HepG2 (cell line): ENCODE data around the gene CXADR. TPM values are rescaled to one million over a fixed set of nuclear protein-coding genes. Genes with fewer than 3 reads are reported as not detected.
A peak's percentile ranks its signal among the peaks of the same experiment; 100 is the strongest.

ENCODE experiments used
- ATF7 ChIP-seq, 2 experiments: fragments of 450-650 bp in 1 of 2; sonication (generic) in 1 of 2; formaldehyde crosslinking in 1 of 2; IDR thresholded peaks; 2 replicates each; pipeline versions ENCODE4 v1.4.0 to v1.6.1; 2016 to 2020; ENCODE audit warnings: antibody characterized with exemption in 1 of 2, mild to moderate bottlenecking in 1 of 2, missing genetic modification reagents in 1 of 2
- THAP11 ChIP-seq: IDR thresholded peaks from 2 replicates; pipeline ENCODE4 v1.6.1; 2016; ENCODE audit warnings: missing biosample characterization, missing genetic modification reagents
- YEATS2 ChIP-seq: sonication (generic); formaldehyde crosslinking; IDR thresholded peaks from 2 replicates; pipeline ENCODE4 v1.4.0; 2020; ENCODE audit warnings: missing genetic modification reagents, borderline replicate concordance
- ZNF33A ChIP-seq: sonication (generic); formaldehyde crosslinking; IDR thresholded peaks from 2 replicates; pipeline ENCODE4 v1.5.1; 2020; ENCODE audit warnings: missing genetic modification reagents, mild to moderate bottlenecking, moderate library complexity, borderline replicate concordance
- ZNF510 ChIP-seq: sonication (generic); formaldehyde crosslinking; IDR thresholded peaks from 2 replicates; pipeline ENCODE4 v1.4.0; 2020; ENCODE audit warnings: low read depth, mild to moderate bottlenecking, missing genetic modification reagents
- polyA plus RNA-seq, 8 experiments: library from polyadenylated mRNA; depleted of rRNA in 3 of 8; stranded (reverse) in 7 of 8; unstranded in 1 of 8; fragments of >200 nt; fragmentation: Illumina TruSeq in 4 of 8; extraction: Trizol in 4 of 8; gene quantifications; 2 replicates each; pipeline versions ENCODE4 v1.2.1 to v1.2.3, GENCODE V29; 2011 to 2016; ENCODE audit warnings: low read depth in 4 of 8, missing spikeins in 1 of 8, mixed read lengths in 1 of 8; ENCODE audit not compliant: insufficient read depth in 1 of 8
- total RNA-seq, 5 experiments: library from RNA; depleted of rRNA; stranded (reverse); fragments of >200 nt; fragmentation: Illumina TruSeq; extraction: Trizol; gene quantifications; 2 replicates each; pipeline ENCODE4 v1.2.3, GENCODE V29; 2016; ENCODE audit warnings: low read depth in 1 of 5
- TF ChIP-seq, protein P1 (sequence below): sonication (generic); formaldehyde crosslinking; IDR thresholded peaks from 2 replicates; pipeline ENCODE4 v1.5.0; 2020; ENCODE audit warnings: mild to moderate bottlenecking, missing genetic modification reagents, borderline replicate concordance
- TF ChIP-seq, protein P2 (sequence below): sonication (generic); formaldehyde crosslinking; conservative IDR thresholded peaks from 2 replicates; pipeline ENCODE4 v1.8.0; 2022; ENCODE audit warnings: missing genetic modification reagents
- TF ChIP-seq, protein P3 (sequence below): sonication (generic); formaldehyde crosslinking; IDR thresholded peaks from 2 replicates; pipeline ENCODE4 v1.5.0; 2020; ENCODE audit warnings: mild to moderate bottlenecking, missing genetic modification reagents, borderline replicate concordance
- TF ChIP-seq, protein P4 (sequence below): sonication (generic); formaldehyde crosslinking; IDR thresholded peaks from 2 replicates; pipeline ENCODE4 v1.4.0; 2020; ENCODE audit warnings: mild to moderate bottlenecking, missing genetic modification reagents
- TF ChIP-seq, protein P5 (sequence below): sonication (generic); formaldehyde crosslinking; IDR thresholded peaks from 2 replicates; pipeline ENCODE4 v1.8.1; 2022; ENCODE audit warnings: low read depth, mild to moderate bottlenecking, missing genetic modification reagents

CXADR gene
- total and polyA plus RNA-seq, 2 of the 13 experiments (the other 11 are each of a cell fraction or from before 2014, with no cell fraction given) = 86.8 to 110 TPM

DNA sequence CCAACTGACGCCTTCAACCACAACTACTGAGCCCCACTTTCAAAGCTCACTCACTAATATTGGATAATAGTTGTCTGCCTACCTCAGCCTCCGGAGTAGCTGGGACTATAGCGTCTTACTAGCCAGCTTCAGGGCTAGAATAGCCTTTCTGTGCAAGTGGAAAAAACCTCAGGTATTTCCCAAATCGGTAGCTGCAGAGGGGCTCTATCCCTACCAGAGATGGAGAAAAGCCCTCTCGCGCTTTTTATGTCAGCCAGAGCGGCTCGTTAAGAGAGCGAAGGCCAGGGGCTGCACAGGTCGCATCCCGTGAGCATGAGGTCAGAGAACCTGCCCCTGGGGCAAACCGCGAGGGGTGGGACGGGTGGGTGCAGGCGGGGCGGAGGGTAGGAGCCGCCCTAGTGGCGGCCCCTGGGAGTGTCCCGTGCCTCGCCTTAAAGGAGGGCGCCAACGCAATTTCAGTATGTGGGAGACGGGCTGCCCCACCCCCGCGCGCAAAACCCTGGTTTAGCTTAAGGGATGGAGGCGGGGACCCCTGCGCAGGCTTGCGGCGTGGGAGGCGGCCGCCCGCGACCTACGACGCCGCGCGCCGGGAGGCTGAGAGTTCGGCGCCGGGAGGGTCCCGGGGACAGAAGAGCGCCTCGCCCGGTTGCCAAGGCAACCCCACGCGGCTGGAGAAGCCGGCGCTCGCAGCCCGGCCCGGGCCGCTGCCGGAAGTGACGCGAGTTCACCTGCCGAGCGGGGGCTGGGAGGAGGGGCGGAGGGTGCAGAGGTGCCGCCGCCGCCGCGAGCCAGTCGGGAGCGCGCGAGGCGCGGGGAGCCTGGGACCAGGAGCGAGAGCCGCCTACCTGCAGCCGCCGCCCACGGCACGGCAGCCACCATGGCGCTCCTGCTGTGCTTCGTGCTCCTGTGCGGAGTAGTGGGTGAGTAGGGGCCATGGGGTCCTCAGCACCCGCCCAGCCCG is at the start of gene CXADR (continued):
- TF ChIP-seq, protein P1, sequence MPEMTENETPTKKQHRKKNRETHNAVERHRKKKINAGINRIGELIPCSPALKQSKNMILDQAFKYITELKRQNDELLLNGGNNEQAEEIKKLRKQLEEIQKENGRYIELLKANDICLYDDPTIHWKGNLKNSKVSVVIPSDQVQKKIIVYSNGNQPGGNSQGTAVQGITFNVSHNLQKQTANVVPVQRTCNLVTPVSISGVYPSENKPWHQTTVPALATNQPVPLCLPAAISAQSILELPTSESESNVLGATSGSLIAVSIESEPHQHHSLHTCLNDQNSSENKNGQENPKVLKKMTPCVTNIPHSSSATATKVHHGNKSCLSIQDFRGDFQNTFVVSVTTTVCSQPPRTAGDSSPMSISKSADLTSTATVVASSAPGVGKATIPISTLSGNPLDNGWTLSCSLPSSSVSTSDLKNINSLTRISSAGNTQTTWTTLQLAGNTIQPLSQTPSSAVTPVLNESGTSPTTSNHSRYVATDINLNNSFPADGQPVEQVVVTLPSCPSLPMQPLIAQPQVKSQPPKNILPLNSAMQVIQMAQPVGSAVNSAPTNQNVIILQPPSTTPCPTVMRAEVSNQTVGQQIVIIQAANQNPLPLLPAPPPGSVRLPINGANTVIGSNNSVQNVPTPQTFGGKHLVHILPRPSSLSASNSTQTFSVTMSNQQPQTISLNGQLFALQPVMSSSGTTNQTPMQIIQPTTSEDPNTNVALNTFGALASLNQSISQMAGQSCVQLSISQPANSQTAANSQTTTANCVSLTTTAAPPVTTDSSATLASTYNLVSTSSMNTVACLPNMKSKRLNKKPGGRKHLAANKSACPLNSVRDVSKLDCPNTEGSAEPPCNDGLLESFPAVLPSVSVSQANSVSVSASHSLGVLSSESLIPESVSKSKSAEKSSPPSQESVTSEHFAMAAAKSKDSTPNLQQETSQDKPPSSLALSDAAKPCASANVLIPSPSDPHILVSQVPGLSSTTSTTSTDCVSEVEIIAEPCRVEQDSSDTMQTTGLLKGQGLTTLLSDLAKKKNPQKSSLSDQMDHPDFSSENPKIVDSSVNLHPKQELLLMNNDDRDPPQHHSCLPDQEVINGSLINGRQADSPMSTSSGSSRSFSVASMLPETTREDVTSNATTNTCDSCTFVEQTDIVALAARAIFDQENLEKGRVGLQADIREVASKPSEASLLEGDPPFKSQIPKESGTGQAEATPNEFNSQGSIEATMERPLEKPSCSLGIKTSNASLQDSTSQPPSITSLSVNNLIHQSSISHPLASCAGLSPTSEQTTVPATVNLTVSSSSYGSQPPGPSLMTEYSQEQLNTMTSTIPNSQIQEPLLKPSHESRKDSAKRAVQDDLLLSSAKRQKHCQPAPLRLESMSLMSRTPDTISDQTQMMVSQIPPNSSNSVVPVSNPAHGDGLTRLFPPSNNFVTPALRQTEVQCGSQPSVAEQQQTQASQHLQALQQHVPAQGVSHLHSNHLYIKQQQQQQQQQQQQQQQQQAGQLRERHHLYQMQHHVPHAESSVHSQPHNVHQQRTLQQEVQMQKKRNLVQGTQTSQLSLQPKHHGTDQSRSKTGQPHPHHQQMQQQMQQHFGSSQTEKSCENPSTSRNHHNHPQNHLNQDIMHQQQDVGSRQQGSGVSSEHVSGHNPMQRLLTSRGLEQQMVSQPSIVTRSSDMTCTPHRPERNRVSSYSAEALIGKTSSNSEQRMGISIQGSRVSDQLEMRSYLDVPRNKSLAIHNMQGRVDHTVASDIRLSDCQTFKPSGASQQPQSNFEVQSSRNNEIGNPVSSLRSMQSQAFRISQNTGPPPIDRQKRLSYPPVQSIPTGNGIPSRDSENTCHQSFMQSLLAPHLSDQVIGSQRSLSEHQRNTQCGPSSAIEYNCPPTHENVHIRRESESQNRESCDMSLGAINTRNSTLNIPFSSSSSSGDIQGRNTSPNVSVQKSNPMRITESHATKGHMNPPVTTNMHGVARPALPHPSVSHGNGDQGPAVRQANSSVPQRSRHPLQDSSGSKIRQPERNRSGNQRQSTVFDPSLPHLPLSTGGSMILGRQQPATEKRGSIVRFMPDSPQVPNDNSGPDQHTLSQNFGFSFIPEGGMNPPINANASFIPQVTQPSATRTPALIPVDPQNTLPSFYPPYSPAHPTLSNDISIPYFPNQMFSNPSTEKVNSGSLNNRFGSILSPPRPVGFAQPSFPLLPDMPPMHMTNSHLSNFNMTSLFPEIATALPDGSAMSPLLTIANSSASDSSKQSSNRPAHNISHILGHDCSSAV (CRISPR knock-in tag) = no peak
- peak; percentile 76 for TF ChIP-seq THAP11
- TF ChIP-seq ATF7 (IDR thresholded peaks at IDR 0.05) = no peak
- TF ChIP-seq ATF7 (CRISPR knock-in tag; IDR thresholded peaks at IDR 0.05) = no peak
- TF ChIP-seq, protein P2, sequence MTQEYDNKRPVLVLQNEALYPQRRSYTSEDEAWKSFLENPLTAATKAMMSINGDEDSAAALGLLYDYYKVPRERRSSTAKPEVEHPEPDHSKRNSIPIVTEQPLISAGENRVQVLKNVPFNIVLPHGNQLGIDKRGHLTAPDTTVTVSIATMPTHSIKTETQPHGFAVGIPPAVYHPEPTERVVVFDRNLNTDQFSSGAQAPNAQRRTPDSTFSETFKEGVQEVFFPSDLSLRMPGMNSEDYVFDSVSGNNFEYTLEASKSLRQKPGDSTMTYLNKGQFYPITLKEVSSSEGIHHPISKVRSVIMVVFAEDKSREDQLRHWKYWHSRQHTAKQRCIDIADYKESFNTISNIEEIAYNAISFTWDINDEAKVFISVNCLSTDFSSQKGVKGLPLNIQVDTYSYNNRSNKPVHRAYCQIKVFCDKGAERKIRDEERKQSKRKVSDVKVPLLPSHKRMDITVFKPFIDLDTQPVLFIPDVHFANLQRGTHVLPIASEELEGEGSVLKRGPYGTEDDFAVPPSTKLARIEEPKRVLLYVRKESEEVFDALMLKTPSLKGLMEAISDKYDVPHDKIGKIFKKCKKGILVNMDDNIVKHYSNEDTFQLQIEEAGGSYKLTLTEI (CRISPR knock-in tag) = no peak
- no peak for TF ChIP-seq ZNF33A (CRISPR knock-in tag)
- TF ChIP-seq, protein P3, sequence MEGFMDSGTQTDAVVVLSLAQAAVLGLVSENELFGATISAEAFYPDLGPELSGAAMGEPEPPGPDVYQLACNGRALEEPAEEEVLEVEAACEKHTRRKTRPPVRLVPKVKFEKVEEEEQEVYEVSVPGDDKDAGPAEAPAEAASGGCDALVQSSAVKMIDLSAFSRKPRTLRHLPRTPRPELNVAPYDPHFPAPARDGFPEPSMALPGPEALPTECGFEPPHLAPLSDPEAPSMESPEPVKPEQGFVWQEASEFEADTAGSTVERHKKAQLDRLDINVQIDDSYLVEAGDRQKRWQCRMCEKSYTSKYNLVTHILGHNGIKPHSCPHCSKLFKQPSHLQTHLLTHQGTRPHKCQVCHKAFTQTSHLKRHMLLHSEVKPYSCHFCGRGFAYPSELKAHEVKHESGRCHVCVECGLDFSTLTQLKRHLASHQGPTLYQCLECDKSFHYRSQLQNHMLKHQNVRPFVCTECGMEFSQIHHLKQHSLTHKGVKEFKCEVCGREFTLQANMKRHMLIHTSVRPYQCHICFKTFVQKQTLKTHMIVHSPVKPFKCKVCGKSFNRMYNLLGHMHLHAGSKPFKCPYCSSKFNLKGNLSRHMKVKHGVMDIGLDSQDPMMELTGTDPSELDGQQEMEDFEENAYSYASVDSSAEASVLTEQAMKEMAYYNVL (CRISPR knock-in tag) = peak; percentile 72
- TF ChIP-seq ZNF510 = peak; percentile 69; the same call in 1 of the 2 replicates
- no peak for TF ChIP-seq YEATS2
- TF ChIP-seq, protein P4, sequence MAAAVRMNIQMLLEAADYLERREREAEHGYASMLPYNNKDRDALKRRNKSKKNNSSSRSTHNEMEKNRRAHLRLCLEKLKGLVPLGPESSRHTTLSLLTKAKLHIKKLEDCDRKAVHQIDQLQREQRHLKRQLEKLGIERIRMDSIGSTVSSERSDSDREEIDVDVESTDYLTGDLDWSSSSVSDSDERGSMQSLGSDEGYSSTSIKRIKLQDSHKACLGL (CRISPR knock-in tag) = peak; percentile 73; the same call in 1 of the 2 replicates
- TF ChIP-seq, protein P5, sequence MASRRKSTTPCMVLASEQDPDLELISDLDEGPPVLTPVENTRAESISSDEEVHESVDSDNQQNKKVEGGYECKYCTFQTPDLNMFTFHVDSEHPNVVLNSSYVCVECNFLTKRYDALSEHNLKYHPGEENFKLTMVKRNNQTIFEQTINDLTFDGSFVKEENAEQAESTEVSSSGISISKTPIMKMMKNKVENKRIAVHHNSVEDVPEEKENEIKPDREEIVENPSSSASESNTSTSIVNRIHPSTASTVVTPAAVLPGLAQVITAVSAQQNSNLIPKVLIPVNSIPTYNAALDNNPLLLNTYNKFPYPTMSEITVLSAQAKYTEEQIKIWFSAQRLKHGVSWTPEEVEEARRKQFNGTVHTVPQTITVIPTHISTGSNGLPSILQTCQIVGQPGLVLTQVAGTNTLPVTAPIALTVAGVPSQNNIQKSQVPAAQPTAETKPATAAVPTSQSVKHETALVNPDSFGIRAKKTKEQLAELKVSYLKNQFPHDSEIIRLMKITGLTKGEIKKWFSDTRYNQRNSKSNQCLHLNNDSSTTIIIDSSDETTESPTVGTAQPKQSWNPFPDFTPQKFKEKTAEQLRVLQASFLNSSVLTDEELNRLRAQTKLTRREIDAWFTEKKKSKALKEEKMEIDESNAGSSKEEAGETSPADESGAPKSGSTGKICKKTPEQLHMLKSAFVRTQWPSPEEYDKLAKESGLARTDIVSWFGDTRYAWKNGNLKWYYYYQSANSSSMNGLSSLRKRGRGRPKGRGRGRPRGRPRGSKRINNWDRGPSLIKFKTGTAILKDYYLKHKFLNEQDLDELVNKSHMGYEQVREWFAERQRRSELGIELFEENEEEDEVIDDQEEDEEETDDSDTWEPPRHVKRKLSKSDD (CRISPR knock-in tag) = peak; percentile 34
